ENCODE results near the gene CYP4Z1.

GRCh38 chr1:47031585-47031984 is 35.4 kb upstream of the CYP4Z1 start:
- TF ChIP-seq POLR2AphosphoS5 (IDR thresholded peaks at IDR 0.05; ENCODE audit: borderline replicate concordance, low read depth, low read length) (no peak), EZH2 (IDR thresholded peaks at IDR 0.05) (no peak), FOXP2 (optimal IDR thresholded peaks at IDR 0.05; ENCODE audit: control extremely low read depth, extremely low read length, insufficient read depth) (no peak)

Data from SK-N-MC (cell line).